ENCODE measurements around the gene PPP5C.
"Not testable (repeated sequence)": the region's sequence is repeated elsewhere in the genome, so short reads cannot be mapped to it uniquely, and the experiment has no call there.

Gene PPP5C

DNA sequence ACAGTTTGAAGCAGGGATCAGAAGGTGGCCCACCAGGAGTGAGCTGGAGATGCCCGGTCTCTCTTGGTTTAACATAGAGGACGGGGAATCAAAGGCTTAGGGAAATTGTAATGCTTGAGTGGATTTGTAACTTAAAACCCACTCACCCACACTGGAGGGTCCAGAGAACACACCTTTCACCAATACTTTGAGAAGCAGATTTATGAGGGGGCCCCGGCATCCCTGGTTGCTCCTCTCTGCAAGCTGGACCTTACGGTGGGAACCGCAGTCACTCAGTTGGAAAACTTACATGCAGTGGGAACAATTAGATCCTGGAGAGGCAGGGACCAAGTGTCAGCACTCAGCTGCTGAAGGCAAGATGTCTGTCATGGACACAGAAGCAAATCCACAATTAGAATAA, 20.5 kb downstream of the PPP5C start:
- Histone ChIP-seq H3K4me3 (ENCODE audit: low read depth, low read length) (no peak overlapping the region), H3K27ac (ENCODE audit: low read depth, low read length) (no peak overlapping the region), H3K9ac (ENCODE audit: low read depth, low read length) (no peak overlapping the region), H3K9me3 (ENCODE audit: control insufficient read depth, insufficient read depth, low read length) (no peaks in the 10 kb centered on the region), H3K27me3 (ENCODE audit: control insufficient read depth, insufficient read depth, low read length) (no peaks in the 10 kb centered on the region), H3K4me1 (ENCODE audit: control insufficient read depth, insufficient read depth, low read length) (peaks cover 3% of the 10 kb centered on the region), H3K36me3 (ENCODE audit: control insufficient read depth, insufficient read depth, low read length) (peaks cover 58% of the 10 kb centered on the region)

DNA sequence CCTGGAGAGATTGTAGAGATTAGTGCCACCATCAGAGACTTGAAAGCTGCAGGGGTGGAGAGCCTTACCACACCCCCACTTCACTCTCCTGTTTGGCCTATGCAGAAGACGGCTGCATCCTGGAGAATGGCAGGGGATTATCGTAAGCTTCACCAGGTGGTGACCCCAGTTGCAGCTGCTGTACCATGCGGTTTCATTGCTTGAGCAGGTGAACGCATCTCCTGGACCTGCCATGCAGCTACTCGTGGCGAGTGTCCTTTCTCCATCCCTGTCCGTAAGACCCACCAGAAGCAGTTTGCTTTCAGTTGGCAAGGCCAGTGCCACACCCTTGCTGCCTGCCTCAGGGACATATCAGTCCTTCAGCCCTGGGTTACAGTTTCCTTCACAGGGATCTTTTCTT, 21.2 kb downstream of the PPP5C start:
- Histone ChIP-seq H3K9me3 (ENCODE audit: control insufficient read depth, insufficient read depth, low read length) (no peaks in the 10 kb centered on the region), H3K4me3 (ENCODE audit: low read depth, low read length) (no peak overlapping the region), H3K27ac (ENCODE audit: low read depth, low read length) (no peak overlapping the region), H3K27me3 (ENCODE audit: control insufficient read depth, insufficient read depth, low read length) (no peaks in the 10 kb centered on the region), H3K9ac (ENCODE audit: low read depth, low read length) (no peak overlapping the region), H3K4me1 (ENCODE audit: control insufficient read depth, insufficient read depth, low read length) (peaks cover 10% of the 10 kb centered on the region), H3K36me3 (ENCODE audit: control insufficient read depth, insufficient read depth, low read length) (peaks cover 58% of the 10 kb centered on the region)

GRCh38 chr19:46369817-46370216, 22.9 kb downstream of the PPP5C start:
- peaks cover 26% of the 10 kb centered on the region for H3K4me1 ChIP-seq (ENCODE audit: control insufficient read depth, insufficient read depth, low read length)

DNA sequence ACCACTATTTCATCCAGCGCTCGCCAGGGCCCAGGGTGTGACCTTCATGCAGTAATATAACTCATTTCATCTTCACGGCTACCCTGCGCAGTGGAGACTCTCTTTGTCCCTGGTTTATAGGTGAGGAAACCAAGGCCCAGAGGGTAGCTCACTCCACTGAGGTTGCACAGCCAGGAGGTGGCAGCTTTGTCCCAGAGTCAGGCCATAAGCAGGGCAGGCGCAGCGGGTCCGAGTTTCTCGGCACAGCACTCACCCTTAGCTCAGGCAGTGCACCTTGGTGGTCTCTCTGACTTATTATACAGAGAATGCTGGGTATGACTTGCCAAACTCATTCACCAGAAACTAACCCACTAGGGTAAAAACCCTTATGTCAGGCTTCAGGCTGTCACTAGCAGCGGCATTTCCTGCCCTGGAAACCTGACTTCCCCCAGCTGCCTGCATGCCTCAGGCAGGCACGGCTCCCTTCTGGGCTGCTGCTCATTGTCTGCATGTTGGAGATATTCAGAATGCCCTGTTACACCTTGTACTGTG, 24.5 kb downstream of the PPP5C start:
- H3K9ac ChIP-seq (ENCODE audit: low read depth, low read length): no peak overlapping the region
- H3K4me1 ChIP-seq (ENCODE audit: control insufficient read depth, insufficient read depth, low read length): peaks cover 26% of the 10 kb centered on the region
- peak overlapping the region; percentile 47 for H3K27ac ChIP-seq (ENCODE audit: low read depth, low read length)
- H3K9me3 ChIP-seq (ENCODE audit: control insufficient read depth, insufficient read depth, low read length): no peaks in the 10 kb centered on the region
- no peak overlapping the region for H3K4me3 ChIP-seq (ENCODE audit: low read depth, low read length)
- H3K36me3 ChIP-seq (ENCODE audit: control insufficient read depth, insufficient read depth, low read length): peaks cover 44% of the 10 kb centered on the region
- H3K27me3 ChIP-seq (ENCODE audit: control insufficient read depth, insufficient read depth, low read length): no peaks in the 10 kb centered on the region

More at GRCh38 chr19:46369817-46370216, 22.9 kb downstream of the PPP5C start:
- Histone ChIP-seq H3K9ac (ENCODE audit: low read depth, low read length) (no peak overlapping the region), H3K27me3 (ENCODE audit: control insufficient read depth, insufficient read depth, low read length) (no peaks in the 10 kb centered on the region), H3K9me3 (ENCODE audit: control insufficient read depth, insufficient read depth, low read length) (no peaks in the 10 kb centered on the region), H3K27ac (ENCODE audit: low read depth, low read length) (no peak overlapping the region), H3K4me3 (ENCODE audit: low read depth, low read length) (no peak overlapping the region), H3K36me3 (ENCODE audit: control insufficient read depth, insufficient read depth, low read length) (peaks cover 42% of the 10 kb centered on the region)

DNA sequence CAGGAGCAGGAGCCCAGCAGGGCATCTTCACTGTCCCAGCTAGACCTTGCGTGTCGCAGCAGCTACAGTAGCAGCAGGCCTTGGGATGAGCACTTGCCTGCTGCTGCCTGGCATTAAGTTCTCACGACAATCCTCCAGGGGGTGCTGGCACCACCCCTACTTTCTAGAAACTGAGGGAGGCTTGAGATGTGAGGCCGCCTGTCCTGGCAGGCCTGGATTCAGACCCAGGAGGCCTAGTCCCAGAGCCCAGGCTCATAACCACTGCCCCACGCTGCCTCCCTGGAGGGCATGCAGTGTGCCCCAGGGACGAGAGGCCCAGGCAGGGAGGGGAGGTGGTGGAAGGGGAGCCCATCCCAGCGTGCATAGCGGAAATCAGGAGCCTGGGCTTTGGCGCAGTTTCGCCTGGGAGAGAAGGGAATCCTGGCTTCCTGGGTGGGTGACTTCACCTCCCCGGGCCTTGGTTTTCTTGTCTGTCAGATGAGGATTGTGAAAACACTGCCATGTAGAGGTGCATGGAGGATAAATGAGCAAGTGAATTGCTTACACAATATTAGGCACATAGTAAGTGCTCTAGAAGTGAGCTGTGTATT, 26.1 kb downstream of the PPP5C start:
- peak overlapping the region; percentile 16; the same call in 1 of the 2 replicates for H3K9ac ChIP-seq (ENCODE audit: low read depth, low read length)
- no peaks in the 10 kb centered on the region for H3K27me3 ChIP-seq (ENCODE audit: control insufficient read depth, insufficient read depth, low read length)
- H3K27ac ChIP-seq (ENCODE audit: low read depth, low read length): peak overlapping the region; percentile 98
- peaks cover 26% of the 10 kb centered on the region for H3K4me1 ChIP-seq (ENCODE audit: control insufficient read depth, insufficient read depth, low read length)
- no peaks in the 10 kb centered on the region for H3K9me3 ChIP-seq (ENCODE audit: control insufficient read depth, insufficient read depth, low read length)
- H3K36me3 ChIP-seq (ENCODE audit: control insufficient read depth, insufficient read depth, low read length): peaks cover 46% of the 10 kb centered on the region
- no peak overlapping the region for H3K4me3 ChIP-seq (ENCODE audit: low read depth, low read length)

GRCh38 chr19:46373491-46374359, 26.8 kb downstream of the PPP5C start:
- Histone ChIP-seq H3K27ac (ENCODE audit: low read depth, low read length) (peak overlapping the region; percentile 98), H3K4me3 (ENCODE audit: low read depth, low read length) (peak overlapping the region; percentile 19; the same call in 1 of the 2 replicates), H3K9ac (ENCODE audit: low read depth, low read length) (peak overlapping the region; percentile 57)

DNA sequence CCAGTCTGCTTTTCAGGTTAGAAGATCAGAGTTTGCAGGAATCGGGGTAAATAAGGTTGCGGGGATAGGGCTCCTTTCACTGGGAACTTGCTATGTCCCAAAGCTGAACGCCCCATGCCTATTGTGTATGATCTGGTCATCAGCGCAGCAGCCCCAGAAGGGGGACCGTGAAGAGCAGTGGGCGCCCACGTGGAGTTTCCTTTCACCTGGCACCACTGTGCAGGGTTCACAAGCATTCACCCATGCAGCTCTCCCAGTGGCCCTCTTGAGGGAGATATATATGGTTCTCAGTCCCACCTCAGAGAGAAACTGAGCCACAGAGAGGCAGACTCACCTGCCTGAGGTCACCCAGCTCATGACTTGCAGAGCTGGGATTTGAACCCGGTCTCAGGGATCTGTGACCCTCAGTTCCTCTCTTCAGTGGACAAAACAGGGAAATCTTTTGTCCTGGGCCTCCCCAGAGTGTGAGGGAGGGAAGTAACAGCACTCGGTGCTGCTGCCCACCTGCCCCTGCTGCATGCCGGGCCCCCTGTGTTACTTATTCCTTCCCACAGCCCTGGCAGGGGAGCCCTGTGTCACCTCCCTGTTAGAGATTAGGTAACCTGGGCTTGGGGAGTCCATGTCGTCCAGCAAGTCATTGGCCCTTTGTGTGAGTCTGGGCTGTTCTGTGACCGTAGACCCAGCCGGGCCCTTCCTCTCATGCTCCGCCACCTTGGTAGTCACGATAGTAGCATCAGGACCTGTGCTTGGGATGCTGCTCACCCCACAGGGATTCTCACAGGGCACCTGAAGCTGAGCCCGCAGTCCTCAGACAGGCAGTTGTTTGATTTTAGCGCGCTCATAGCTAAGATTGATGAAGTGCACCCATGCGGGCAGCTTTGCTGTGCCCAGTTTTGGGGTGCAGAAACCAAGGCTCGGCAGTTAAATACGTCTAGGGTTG, 27.9 kb downstream of the PPP5C start:
- Histone ChIP-seq H3K27me3 (ENCODE audit: control insufficient read depth, insufficient read depth, low read length) (no peaks in the 10 kb centered on the region), H3K36me3 (ENCODE audit: control insufficient read depth, insufficient read depth, low read length) (peaks cover 52% of the 10 kb centered on the region), H3K27ac (ENCODE audit: low read depth, low read length) (peak overlapping the region; percentile 98), H3K4me3 (ENCODE audit: low read depth, low read length) (no peak overlapping the region), H3K9ac (ENCODE audit: low read depth, low read length) (0 out of 2 replicates have a peak overlapping the region, but pooled peaks have one; percentile 57), H3K4me1 (ENCODE audit: control insufficient read depth, insufficient read depth, low read length) (peaks cover 26% of the 10 kb centered on the region), H3K9me3 (ENCODE audit: control insufficient read depth, insufficient read depth, low read length) (no peaks in the 10 kb centered on the region)

More at GRCh38 chr19:46373491-46374359, 26.8 kb downstream of the PPP5C start:
- H3K36me3 ChIP-seq (ENCODE audit: control insufficient read depth, insufficient read depth, low read length): peaks cover 46% of the 10 kb centered on the region
- H3K4me1 ChIP-seq (ENCODE audit: control insufficient read depth, insufficient read depth, low read length): peaks cover 26% of the 10 kb centered on the region
- H3K9me3 ChIP-seq (ENCODE audit: control insufficient read depth, insufficient read depth, low read length): no peaks in the 10 kb centered on the region
- H3K27me3 ChIP-seq (ENCODE audit: control insufficient read depth, insufficient read depth, low read length): no peaks in the 10 kb centered on the region

GRCh38 chr19:46375476-46376067, 28.7 kb downstream of the PPP5C start:
- not testable (repeated sequence) for H3K4me3 ChIP-seq (ENCODE audit: low read depth, low read length); H3K27ac ChIP-seq (ENCODE audit: low read depth, low read length); H3K27me3 ChIP-seq (ENCODE audit: control insufficient read depth, insufficient read depth, low read length); H3K9ac ChIP-seq (ENCODE audit: low read depth, low read length); H3K9me3 ChIP-seq (ENCODE audit: control insufficient read depth, insufficient read depth, low read length)
- peaks cover 26% of the 10 kb centered on the region for H3K4me1 ChIP-seq (ENCODE audit: control insufficient read depth, insufficient read depth, low read length)
- H3K36me3 ChIP-seq (ENCODE audit: control insufficient read depth, insufficient read depth, low read length): peaks cover 55% of the 10 kb centered on the region

DNA sequence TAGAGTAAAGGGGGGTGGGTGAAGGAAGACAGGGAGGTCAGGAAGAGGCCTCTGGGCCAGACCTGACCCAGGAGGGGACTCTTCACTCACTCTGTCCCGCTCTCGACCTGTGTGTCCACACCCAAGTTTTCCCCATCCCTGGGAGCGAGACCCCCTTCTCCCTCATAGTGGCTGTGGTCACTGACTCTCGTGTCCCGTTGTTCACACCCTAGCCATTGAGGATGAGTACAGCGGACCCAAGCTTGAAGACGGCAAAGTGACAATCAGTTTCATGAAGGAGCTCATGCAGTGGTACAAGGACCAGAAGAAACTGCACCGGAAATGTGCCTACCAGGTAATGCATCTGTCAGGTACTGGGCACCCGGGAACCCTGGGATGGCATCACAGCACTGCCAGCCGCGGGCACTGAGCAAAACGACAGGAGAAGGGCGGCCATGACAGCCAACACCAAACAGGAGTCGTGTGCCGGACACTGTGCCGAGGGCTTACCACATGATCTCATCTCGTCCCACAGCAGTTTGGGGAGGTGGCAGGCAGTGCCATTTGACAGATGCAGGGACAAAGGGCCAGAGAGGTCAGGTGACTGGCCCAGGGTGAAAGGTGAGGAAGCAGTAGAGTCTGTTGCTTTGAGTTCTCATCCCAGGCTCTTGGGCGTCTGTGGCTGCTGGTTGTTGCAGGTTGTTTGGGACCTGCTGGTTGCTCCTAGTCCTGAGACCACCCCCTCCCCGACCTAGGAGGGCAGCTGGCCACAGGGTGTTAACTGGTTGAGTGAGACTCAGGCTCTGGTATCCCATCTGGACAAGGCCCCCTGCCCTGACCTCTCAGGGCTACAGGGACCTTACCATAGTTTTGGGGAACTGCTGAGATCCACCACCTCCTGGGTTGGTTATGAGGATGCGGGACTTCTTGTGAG, 29.6 kb downstream of the PPP5C start:
- H3K36me3 ChIP-seq (ENCODE audit: control insufficient read depth, insufficient read depth, low read length): peaks cover 64% of the 10 kb centered on the region
- no peaks in the 10 kb centered on the region for H3K27me3 ChIP-seq (ENCODE audit: control insufficient read depth, insufficient read depth, low read length)
- peaks cover 26% of the 10 kb centered on the region for H3K4me1 ChIP-seq (ENCODE audit: control insufficient read depth, insufficient read depth, low read length)
- H3K9ac ChIP-seq (ENCODE audit: low read depth, low read length): no peak overlapping the region
- H3K9me3 ChIP-seq (ENCODE audit: control insufficient read depth, insufficient read depth, low read length): no peaks in the 10 kb centered on the region
- H3K4me3 ChIP-seq (ENCODE audit: low read depth, low read length): no peak overlapping the region
- no peak overlapping the region for H3K27ac ChIP-seq (ENCODE audit: low read depth, low read length)
